GM19463 (cell line): ENCODE results near the gene RACK1.
"Not testable (repeated sequence)": the region's sequence is repeated elsewhere in the genome, so short reads cannot be mapped to it uniquely, and the experiment has no call there.

Experiments used
- ATAC-seq: cut with Tn5 transposase; IDR thresholded peaks from one replicate; pipeline ENCODE4 v1.9.1; 2021; ENCODE audit warnings: mild to moderate bottlenecking, moderate library complexity; ENCODE audit not compliant: unreplicated experiment

The RACK1 gene

DNA sequence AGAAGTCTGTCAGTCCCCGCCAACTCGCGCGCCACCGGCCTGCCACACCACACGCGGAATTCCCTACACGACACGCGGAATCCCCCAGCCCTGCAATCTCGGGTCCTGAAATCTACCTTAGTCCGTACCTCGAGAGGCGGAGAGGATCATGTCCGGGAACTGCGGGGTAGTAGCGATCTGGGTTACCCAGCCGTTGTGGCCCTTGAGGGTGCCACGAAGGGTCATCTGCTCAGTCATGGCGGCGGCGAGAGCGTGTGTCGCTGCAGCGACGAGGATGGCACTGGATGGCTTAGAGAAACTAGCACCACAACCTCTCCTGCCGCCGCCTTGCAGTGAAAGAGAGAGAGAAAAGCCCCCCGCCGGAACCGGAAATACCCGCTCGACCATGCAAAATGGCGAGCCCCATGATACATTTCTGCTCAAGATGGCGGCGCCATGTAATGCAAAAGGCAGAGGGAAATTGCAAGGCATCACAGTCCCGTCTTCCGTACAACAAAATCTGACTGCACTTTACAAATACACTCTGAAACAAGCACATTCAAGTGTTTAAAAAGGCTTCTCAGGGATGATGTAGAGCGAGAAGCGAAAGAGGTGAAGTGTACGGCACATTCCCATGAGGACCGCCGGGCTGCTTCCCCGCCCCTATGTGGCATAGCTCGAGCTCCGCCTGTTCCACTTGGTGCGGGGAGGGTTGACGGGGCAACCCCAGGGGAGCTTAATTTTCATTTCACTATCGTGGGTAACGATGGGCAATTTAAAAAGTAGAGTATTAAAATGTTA is at the start of gene RACK1:
RACK1 (minus strand) TSS at position 343 of the 780 bp plus-strand sequence; CDS start at position 237, 106 bp downstream.
- peak; percentile 61 for ATAC-seq

GRCh38 chr5:181287331-181287730 is 43.6 kb upstream of the RACK1 start:
- not testable (repeated sequence) for ATAC-seq

- ATAC-seq = not testable (repeated sequence)
Observed at GRCh38 chr5:181285962-181286705, 42.4 kb upstream of the RACK1 start.

DNA sequence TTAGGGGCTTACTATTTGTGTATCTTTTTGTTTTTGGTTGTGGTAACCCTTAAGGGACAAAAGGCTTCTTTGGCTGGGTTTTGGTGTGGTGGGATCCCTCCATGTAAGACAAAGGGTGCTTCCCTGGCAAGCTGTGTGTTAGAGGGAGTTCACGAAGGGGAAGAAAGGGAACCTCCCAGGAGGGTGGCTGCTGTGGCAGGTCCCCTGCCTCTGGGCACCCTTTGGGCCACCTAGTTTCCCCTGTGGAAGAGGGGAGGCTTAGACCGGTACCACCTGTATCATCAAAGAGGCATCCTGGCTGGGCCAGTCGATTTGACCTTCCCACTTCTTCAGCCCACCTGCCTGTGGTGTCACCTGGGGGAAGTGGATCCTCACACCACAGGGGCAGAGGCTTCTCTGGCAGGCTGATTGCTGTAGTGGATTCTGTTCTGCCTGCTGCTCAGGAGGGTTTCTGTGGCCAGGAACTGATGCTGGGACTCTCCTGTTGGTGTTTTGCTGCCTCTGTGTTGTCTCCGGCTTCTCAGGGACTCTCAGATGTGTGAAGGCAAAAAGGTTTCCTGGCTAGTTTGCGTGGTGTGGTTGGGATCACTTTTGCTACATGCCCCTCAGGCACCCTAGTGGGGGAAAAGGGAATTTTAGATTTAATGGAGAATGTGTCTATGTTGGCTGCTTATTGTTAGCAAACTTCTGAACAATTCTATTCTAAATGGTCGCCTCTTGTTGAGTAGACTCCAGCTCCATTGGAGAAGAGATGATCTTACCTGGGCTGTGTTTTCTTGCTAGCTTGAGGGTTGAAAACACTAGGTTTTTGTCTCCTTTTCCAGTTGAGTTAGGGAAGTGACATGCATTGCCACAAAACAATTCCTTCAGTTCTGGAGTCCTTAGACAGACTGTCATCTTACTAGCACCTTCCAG is 40.4 kb upstream of the RACK1 start:
- ATAC-seq = not testable (repeated sequence)

GRCh38 chr5:181283347-181283746 is 39.6 kb upstream of the RACK1 start:
- ATAC-seq = no peak

GRCh38 chr5:181282874-181283273 is 39.2 kb upstream of the RACK1 start:
- no peak for ATAC-seq

- not testable (repeated sequence) for ATAC-seq
Observed at GRCh38 chr5:181282415-181282814, 38.7 kb upstream of the RACK1 start.

GRCh38 chr5:181281984-181282316 is 38.2 kb upstream of the RACK1 start:
- ATAC-seq = no peak

GRCh38 chr5:181281077-181281983 is 37.6 kb upstream of the RACK1 start:
- ATAC-seq = no peak

DNA sequence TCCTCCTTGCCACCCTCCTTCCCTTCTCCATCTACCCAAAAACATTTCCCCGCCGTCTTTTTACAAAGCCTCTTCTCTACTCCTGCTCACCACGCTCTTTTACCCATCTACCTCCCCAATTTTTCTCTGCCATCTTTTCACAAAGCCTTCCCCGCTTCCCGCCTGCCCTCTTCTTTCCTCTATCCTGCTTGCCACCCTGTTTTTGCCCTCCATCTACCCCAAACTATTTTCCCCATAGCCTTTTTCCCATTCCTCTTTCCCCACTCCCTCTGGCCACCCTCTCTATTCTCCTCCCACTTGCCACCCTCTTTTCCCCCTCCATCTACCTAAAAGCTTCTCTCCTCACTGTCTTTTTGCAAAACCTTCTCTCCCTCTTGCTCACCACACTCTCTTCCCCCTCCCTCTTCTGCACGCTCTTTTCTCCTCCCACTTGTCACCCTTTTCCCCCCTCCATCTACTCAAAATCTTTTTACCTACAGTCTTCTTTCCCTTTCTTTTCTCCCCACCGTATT is 36.6 kb upstream of the RACK1 start:
- no peak for ATAC-seq

DNA sequence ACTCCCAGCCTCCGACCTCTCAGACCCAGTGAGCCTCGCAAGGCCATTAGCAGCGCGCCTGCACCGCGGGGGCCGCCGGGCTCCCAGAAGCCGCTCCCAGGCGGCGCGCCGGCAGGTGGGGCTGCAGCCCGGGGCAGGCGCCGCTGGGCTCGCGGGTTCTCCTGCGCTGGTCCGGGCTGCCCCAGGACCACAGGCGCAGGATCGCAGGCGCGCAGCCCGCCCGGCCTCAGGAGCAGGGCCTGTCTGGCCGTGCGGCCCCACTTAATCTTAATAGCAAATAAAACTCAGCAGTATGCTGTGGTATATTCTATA is 29.7 kb upstream of the RACK1 start:
- ATAC-seq = not testable (repeated sequence)

- no peak for ATAC-seq
Observed at GRCh38 chr5:181271081-181271480, 27.4 kb upstream of the RACK1 start.

DNA sequence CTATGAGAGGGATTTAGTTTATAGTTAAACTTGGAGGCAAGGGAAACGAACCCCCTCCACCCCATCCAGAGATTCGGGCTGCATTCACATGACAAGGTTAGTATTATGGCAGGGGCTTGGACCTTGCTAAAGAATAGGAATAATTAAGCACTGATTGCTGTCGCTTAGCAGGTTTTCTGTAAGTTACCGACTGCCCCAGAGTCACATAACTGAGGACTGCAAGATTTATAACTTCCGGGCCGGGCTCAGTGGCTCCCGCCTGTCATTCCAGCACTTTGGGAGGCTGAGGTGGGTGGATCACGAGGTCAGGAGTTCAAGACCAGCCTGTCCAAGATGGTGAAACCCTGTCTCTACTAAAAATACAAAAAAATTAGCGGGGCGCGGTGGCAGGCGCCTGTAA is 24.2 kb upstream of the RACK1 start:
- ATAC-seq = not testable (repeated sequence)

DNA sequence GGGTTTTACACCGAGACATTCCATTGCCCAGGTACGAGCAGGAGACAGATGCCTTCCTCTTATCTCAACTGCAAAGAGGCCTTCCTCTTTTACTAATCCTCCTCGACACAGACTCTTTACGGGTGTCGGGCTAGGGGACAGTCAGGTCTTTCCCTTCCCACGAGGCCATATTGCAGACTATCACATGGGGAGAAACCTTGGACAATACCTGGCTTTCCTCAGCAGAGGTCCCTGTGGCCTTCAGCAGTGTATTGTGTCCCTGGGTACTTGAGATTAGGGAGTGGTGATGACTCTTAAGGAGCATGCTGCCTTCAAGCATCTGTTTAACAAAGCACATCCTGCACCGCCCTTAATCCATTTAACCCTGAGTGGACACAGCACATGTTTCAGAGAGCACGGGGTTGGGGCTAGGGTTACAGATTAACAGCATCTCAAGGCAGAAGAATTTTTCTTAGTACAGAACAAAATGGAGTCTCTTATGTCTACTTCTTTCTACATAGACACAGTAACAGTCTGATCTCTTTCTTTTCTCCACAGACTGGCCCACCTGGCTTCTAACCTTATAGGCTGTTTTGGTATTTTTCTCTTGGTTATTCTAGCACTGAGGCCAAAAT is 23.7 kb upstream of the RACK1 start:
- not testable (repeated sequence) for ATAC-seq

DNA sequence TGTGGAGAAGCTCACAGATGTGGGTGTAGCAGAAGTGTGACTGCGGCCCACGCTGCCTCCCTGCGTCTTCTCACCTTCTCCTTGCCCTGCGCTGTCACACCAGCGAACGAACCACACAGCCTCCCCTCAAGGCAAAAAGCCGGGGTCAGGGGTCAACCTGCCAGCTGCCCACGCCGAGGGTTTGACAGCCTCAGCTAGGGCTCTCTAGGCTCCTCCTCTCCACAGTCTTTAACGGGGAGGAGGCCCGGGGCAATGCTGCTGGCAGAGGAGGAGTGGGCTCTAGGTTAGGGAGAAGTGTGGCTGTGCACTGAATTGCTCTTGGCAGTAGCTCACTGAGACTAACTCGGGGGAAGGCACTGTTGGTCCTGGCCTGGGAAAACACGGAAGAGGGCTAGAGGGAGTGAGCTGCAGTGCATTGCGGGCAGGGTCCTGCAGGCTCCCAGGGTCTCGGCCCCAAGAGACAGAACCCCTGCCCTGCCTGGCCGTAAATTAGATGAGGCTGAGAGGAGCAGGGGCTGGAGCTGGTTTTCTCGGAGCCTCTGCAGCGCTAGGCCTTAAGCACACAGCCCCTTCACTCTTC is 21.5 kb upstream of the RACK1 start:
- no peak for ATAC-seq

DNA sequence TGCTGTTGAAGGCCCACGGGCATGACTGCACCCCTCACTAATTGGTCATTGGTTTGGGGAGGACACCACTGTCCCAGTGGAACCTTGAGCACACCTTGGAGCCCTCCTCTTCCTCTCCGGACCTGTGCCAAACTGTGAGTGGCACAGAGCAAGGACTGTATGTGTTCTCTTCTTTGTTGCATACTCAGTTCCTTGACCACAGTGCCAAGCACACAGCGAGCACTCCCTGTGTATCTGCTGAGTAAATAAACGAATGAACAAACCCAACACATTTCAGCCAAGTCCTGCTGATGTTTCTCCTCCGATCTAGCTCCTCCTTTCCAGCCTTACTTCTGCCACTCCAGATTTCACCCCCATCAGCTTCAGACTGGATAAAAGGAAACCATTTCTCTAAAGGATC is 19.9 kb upstream of the RACK1 start:
- ATAC-seq = no peak

DNA sequence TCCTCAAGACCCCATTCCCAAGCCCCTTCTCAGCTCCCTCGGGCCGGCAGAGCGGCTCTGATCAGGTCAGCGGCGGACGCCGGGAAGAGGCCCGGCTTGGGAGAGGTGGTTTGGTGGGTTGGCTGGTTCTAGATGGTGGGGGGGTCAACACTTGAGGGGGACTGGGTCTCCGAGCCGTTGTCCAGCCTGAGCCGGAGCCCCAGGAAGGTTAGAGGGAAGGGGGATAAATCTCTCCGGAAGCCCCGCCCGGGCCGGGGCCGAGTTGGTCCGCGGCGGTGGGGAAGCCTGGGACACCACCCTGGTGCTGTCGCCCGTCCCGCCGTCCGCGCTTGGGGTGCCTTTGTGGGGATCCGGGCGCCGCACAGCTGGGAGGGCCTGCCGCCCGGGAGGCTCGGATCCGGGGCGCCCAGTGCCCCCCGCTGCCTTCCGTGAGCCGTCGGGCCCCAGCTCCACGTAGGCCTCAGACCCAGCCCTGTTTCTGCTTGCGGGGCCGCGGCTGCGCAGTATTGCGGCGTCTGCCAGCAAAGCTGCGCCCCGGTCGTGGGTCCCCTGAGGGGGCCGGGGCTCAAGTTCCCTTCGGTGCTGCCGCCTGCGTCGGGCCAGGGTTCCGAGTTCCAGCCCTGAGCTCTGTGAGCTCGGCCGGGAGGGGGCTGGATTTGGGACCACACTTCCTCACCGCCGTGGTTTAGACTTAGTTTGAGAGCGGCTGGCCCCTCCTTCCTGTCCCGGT is 17.8 kb upstream of the RACK1 start:
- peak; percentile 52 for ATAC-seq

GRCh38 chr5:181260720-181261319 is 17.1 kb upstream of the RACK1 start, which contains the start of gene TRIM52:
TRIM52 (minus strand) TSS chr5:181261143; CDS start chr5:181260813, 330 bp downstream.
- ATAC-seq = peak; percentile 82
